ENCODE results near the gene LGALS12.
"Not testable (repeated sequence)": the region's sequence is repeated elsewhere in the genome, so short reads cannot be mapped to it uniquely, and the experiment has no call there.

LGALS12 gene

GRCh38 chr11:63535734-63536133, 29.9 kb downstream of the LGALS12 start:
- TF ChIP-seq CSDC2 (CRISPR knock-in tag; IDR thresholded peaks at IDR 0.05) = no peak
- no peak for ATAC-seq

- peak; percentile 77 for ATAC-seq
- no peak for TF ChIP-seq ZNF565 (CRISPR knock-in tag; conservative IDR thresholded peaks at IDR 0.05; ENCODE audit: low read depth)
- TF ChIP-seq CSRNP3 (CRISPR knock-in tag; IDR thresholded peaks at IDR 0.05) = no peak
- no peak for TF ChIP-seq SNAI2 (CRISPR knock-in tag; IDR thresholded peaks at IDR 0.05)
- no peak for TF ChIP-seq CREB5 (CRISPR knock-in tag; IDR thresholded peaks at IDR 0.05; ENCODE audit: low read depth)
- no peak for TF ChIP-seq ZFP30 (CRISPR knock-in tag; IDR thresholded peaks at IDR 0.05)
- no peak for TF ChIP-seq ESRRG (CRISPR knock-in tag; IDR thresholded peaks at IDR 0.05)
- no peak for TF ChIP-seq ZNF70 (CRISPR knock-in tag; IDR thresholded peaks at IDR 0.05)
- no peak for TF ChIP-seq PPARA (CRISPR knock-in tag; IDR thresholded peaks at IDR 0.05; ENCODE audit: borderline replicate concordance)
- TF ChIP-seq BACH2 (CRISPR knock-in tag; IDR thresholded peaks at IDR 0.05; ENCODE audit: borderline replicate concordance) = no peak
- TF ChIP-seq GLIS3 (CRISPR knock-in tag; IDR thresholded peaks at IDR 0.05) = no peak
- no peak for TF ChIP-seq CSDC2 (CRISPR knock-in tag; IDR thresholded peaks at IDR 0.05)
- no peak for TF ChIP-seq ZFP3 (CRISPR knock-in tag; IDR thresholded peaks at IDR 0.05)
- no peak for TF ChIP-seq ZC3H10 (CRISPR knock-in tag; IDR thresholded peaks at IDR 0.05)
Measured at GRCh38 chr11:63536669-63537292, 30.9 kb downstream of the LGALS12 start, which contains the start of gene PLAAT4. PLAAT4 (plus strand) TSS chr11:63536808; CDS start chr11:63536869, 61 bp downstream.

GRCh38 chr11:63537293-63538101, 31.6 kb downstream of the LGALS12 start:
- TF ChIP-seq RARB (CRISPR knock-in tag; IDR thresholded peaks at IDR 0.05) (no peak), ISL1 (CRISPR knock-in tag; IDR thresholded peaks at IDR 0.05) (no peak), TCF4 (CRISPR knock-in tag; IDR thresholded peaks at IDR 0.05; ENCODE audit: borderline replicate concordance) (no peak), PPARA (CRISPR knock-in tag; IDR thresholded peaks at IDR 0.05; ENCODE audit: borderline replicate concordance) (no peak), ZFP30 (CRISPR knock-in tag; IDR thresholded peaks at IDR 0.05) (no peak), ZC3H10 (CRISPR knock-in tag; IDR thresholded peaks at IDR 0.05) (no peak), ESRRG (CRISPR knock-in tag; IDR thresholded peaks at IDR 0.05) (no peak), CSRNP3 (CRISPR knock-in tag; IDR thresholded peaks at IDR 0.05) (no peak), ARNTL (CRISPR knock-in tag; IDR thresholded peaks at IDR 0.05; ENCODE audit: borderline replicate concordance, low read depth) (no peak), SNAI2 (CRISPR knock-in tag; IDR thresholded peaks at IDR 0.05) (no peak), CREB5 (CRISPR knock-in tag; IDR thresholded peaks at IDR 0.05; ENCODE audit: low read depth) (no peak), TSHZ2 (CRISPR knock-in tag; IDR thresholded peaks at IDR 0.05) (no peak), POU6F1 (CRISPR knock-in tag; IDR thresholded peaks at IDR 0.05; ENCODE audit: borderline replicate concordance, low read depth) (no peak)
- ATAC-seq = peak; percentile 35

- ATAC-seq = not testable (repeated sequence)
Measured at GRCh38 chr11:63542506-63542905, 36.6 kb downstream of the LGALS12 start.

Data from SK-N-SH treated with all-trans-retinoic acid at 6 μM for 48 hours (cell line).